Heart right ventricle (tissue), 16 donors: Measurements from ENCODE around the gene RNF111. TPM values are rescaled to one million over a fixed set of nuclear protein-coding genes. Genes with fewer than 3 reads are reported as not detected.

ENCODE experiments used
- ATAC-seq, 8 donors: fragments of 200-7000 bp; cut with Tn5 transposase; one replicate each; pipeline ENCODE4 v1.9.1; 2020; ENCODE audit warnings: mild to moderate bottlenecking in 8 of 8, moderate library complexity in 8 of 8, moderate number of reproducible peaks in 1 of 8
- DNase-seq, 2 donors: peaks; one replicate each; pipeline ENCODE4 v3.0.0-alpha.2; 2020
- H3K27ac ChIP-seq, 10 donors: fragments of 200-600 bp; sonication (generic) in 2 of 10; one replicate each; pipeline versions ENCODE4 v1.5.0 to v1.8.0; 2020 to 2022; ENCODE audit warnings: mild to moderate bottlenecking in 3 of 10
- H3K27me3 ChIP-seq, 7 donors: fragments of 200-600 bp; one replicate each; pipeline ENCODE4 v1.8.0; 2021 to 2022; ENCODE audit warnings: mild to moderate bottlenecking in 2 of 7
- H3K36me3 ChIP-seq, 9 donors: fragments of 200-600 bp; sonication (generic) in 1 of 9; one replicate each; pipeline versions ENCODE4 v1.5.0 to v1.8.0; 2020 to 2022; ENCODE audit warnings: mild to moderate bottlenecking in 2 of 9
- H3K4me1 ChIP-seq, 9 donors: fragments of 200-600 bp; sonication (generic) in 1 of 9; one replicate each; pipeline versions ENCODE4 v1.5.0 to v1.8.0; 2020 to 2022; ENCODE audit warnings: mild to moderate bottlenecking in 4 of 9
- H3K4me3 ChIP-seq, 10 donors: fragments of 200-600 bp; sonication (generic) in 2 of 10; one replicate each; pipeline versions ENCODE4 v1.5.0 to v1.8.0; 2020 to 2022; ENCODE audit warnings: mild to moderate bottlenecking in 7 of 10, moderate library complexity in 2 of 10
- H3K9me3 ChIP-seq, 11 donors: fragments of 200-600 bp in 10 of 11; sonication (generic) in 2 of 11; one replicate each; pipeline versions ENCODE4 v1.5.0 to v1.8.0; 2013 to 2022; ENCODE audit warnings: mild to moderate bottlenecking in 2 of 11, control low read depth in 1 of 11, moderate library complexity in 1 of 11
- WGBS, 2 donors: extraction: QIAGEN DNeasy Blood & Tissue Kit; methylation state at CpG; one replicate each; pipeline ENCODE4 v1.1.7; 2013; ENCODE audit warnings: inconsistent platforms in 1 of 2; 5-methylcytosine and 5-hydroxymethylcytosine counted together
- intact Hi-C, 10 donors: fragments of 100-400 bp; cut with DNase I; formaldehyde crosslinking; loops; one replicate each; pipeline versions ENCODE4 v1.11.1 to v1.14.2; 2022
- polyA plus RNA-seq, 2 donors: library from polyadenylated mRNA; stranded (reverse); fragments of 200-250 nt; gene quantifications; one replicate each; pipeline ENCODE4 v1.2.3, GENCODE V29; 2013
- total RNA-seq, 10 donors: library from RNA; stranded (reverse); fragmentation: NEBNext Ultra II Directional in 3 of 10; extraction: Animal tissue kit (Norgen Biotek cat#: 25700) in 3 of 10; gene quantifications; one replicate each; pipeline versions ENCODE4 v1.2.1 to v1.2.4, GENCODE V29; 2021 to 2023
- TF ChIP-seq, protein P1 (sequence below), 9 donors: fragments of 200-600 bp; sonication (generic) in 2 of 9; IDR thresholded peaks; one replicate each; pipeline versions ENCODE4 v1.5.0 to v1.8.0; 2021 to 2022; ENCODE audit warnings: antibody characterized with exemption in 9 of 9, mild to moderate bottlenecking in 5 of 9, moderate library complexity in 1 of 9
- donor health status: Arrhythmogenic right ventricular cardiomyopathy.
- donor health status: ischemic (EF 13 %, LVEDD 7.1; RV severe dilation, severe dysfunction).
- donor health status: healthy with polysubstance abuse.
- donor health status: DM: no; HTN: yes; CAD: no.
- donor health status: DM: no; HTN: no; CAD: no.
- donor health status: ischemic (EF 25% LVEDD 6.9; RV normal size, moderate dysfunction).
- donor health status: ischemic (EF 25% LVEDD 5.7; RV mildly dilated, moderate dysfunction).
- donor health status: healthy.
- donor health status: DM: yes; HTN: yes; CAD: no.
- donor health status: Ischemic cardiomyopathy.
- donor health status: ischemic (EF 35%, LVEDD 5.7; RV mildly dilated, moderate dysfunction).
- donor health status: nonischemic (EF 11% LVEDD 7.7; RV severe dilation, severe dysfunction).
- donor health status: DM: yes; HTN: yes; CAD: no.
- donor health status: PGD.
- donor health status: ischemic (EF 29% LVEDD 5.4; RV normal size, mild dysfunction).
- donor health status: nonischemic (EF 23%, LVEDD 6.1; RV moderate dilation, normal function).

RNF111 gene
- total and polyA plus RNA-seq, 12 donors, result 6.0 to 28.7 (median 23.5) TPM

GRCh38 chr15:59131456-59131855 is 144.0 kb downstream of the RNF111 start:
- no peak overlapping the region for H3K4me3 ChIP-seq
- DNase-seq (no peak), ATAC-seq (no peak)
- no peak overlapping the region for H3K27ac ChIP-seq
- H3K9me3 ChIP-seq, result peaks cover 0 to 34% (median 11%) of the 10 kb centered on the region in 11 donors
- TF ChIP-seq, protein P1, sequence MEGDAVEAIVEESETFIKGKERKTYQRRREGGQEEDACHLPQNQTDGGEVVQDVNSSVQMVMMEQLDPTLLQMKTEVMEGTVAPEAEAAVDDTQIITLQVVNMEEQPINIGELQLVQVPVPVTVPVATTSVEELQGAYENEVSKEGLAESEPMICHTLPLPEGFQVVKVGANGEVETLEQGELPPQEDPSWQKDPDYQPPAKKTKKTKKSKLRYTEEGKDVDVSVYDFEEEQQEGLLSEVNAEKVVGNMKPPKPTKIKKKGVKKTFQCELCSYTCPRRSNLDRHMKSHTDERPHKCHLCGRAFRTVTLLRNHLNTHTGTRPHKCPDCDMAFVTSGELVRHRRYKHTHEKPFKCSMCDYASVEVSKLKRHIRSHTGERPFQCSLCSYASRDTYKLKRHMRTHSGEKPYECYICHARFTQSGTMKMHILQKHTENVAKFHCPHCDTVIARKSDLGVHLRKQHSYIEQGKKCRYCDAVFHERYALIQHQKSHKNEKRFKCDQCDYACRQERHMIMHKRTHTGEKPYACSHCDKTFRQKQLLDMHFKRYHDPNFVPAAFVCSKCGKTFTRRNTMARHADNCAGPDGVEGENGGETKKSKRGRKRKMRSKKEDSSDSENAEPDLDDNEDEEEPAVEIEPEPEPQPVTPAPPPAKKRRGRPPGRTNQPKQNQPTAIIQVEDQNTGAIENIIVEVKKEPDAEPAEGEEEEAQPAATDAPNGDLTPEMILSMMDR (IDR thresholded peaks at IDR 0.05), result no peak
- peaks cover 0 to 7% (median 0%) of the 10 kb centered on the region in 9 donors for H3K4me1 ChIP-seq
- no peaks in the 10 kb centered on the region for H3K27me3 ChIP-seq
- 97 to 99% methylated on average over 16 of the region's 16 CpGs for WGBS, 2 donors
- peaks cover 0 to 68% (median 12%) of the 10 kb centered on the region in 9 donors for H3K36me3 ChIP-seq
- intact Hi-C loops, result loop anchor here in 1 of 10 donors (10.0 kb wide), 1 partner anchor 147 kb away; the partner anchor contains the start of gene RNF111

DNA sequence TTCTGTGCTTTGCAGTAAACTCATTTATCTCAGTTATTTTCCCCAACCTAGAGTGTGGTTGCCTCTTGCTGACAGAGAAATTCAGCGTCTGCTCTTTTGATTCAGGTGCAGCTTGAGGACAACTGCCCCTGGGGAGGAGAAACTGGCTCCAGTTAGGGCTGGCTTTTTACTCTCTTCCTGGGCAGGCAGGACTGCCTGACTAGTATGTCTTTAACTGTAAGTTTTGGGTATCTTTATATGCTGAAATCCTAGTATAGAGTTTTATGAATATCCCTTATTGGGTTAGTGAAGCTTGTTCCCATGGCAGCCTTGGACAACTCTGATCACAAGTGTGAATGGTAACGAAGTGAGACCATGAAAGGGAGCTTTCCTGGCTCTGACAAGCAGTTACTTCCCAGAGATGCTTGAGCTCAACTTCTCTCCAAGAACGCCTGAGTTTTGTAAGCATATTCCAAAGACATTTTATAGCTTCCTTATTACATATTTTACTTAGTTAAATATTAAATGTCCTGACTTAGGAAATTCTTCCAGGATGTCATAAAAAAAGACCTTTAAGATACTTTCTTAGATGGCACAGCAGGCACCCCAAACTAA is 144.6 kb downstream of the RNF111 start:
- no peak for ATAC-seq
- no peak overlapping the region for H3K27ac ChIP-seq
- H3K36me3 ChIP-seq, result peaks cover 0 to 74% (median 15%) of the 10 kb centered on the region in 9 donors
- DNase-seq, result no peak
- intact Hi-C loops, result loop anchor here in 1 of 10 donors (10.0 kb wide), 1 partner anchor 147 kb away; the partner anchor contains the start of gene RNF111
- H3K4me1 ChIP-seq, result peaks cover 0 to 6% (median 0%) of the 10 kb centered on the region in 9 donors
- peaks cover 0 to 28% (median 5%) of the 10 kb centered on the region in 11 donors for H3K9me3 ChIP-seq
- TF ChIP-seq, protein P1 (IDR thresholded peaks at IDR 0.05), result no peak
- 94 to 95% methylated on average over 3 of the region's 3 CpGs for WGBS, 2 donors
- no peaks in the 10 kb centered on the region for H3K27me3 ChIP-seq
- no peak overlapping the region for H3K4me3 ChIP-seq

- DNase-seq, result no peak
- TF ChIP-seq, protein P1 (IDR thresholded peaks at IDR 0.05), result no peak
- H3K9me3 ChIP-seq, result peaks cover 0 to 11% (median 0%) of the 10 kb centered on the region in 11 donors
- H3K4me1 ChIP-seq, result no peaks in the 10 kb centered on the region
- H3K27ac ChIP-seq, result no peak overlapping the region
- H3K4me3 ChIP-seq, result no peak overlapping the region
- WGBS, 2 donors, result 98 to 99% methylated on average over 6 of the region's 6 CpGs
- H3K36me3 ChIP-seq, result peaks cover 0 to 92% (median 15%) of the 10 kb centered on the region in 9 donors
- intact Hi-C loops, result loop anchor here in 1 of 10 donors (10.0 kb wide), 1 partner anchor 149 kb away; the partner anchor contains the start of gene RNF111
- H3K27me3 ChIP-seq, result no peaks in the 10 kb centered on the region
- no peak for ATAC-seq
Observed at GRCh38 chr15:59133929-59134427, 146.5 kb downstream of the RNF111 start.

DNA sequence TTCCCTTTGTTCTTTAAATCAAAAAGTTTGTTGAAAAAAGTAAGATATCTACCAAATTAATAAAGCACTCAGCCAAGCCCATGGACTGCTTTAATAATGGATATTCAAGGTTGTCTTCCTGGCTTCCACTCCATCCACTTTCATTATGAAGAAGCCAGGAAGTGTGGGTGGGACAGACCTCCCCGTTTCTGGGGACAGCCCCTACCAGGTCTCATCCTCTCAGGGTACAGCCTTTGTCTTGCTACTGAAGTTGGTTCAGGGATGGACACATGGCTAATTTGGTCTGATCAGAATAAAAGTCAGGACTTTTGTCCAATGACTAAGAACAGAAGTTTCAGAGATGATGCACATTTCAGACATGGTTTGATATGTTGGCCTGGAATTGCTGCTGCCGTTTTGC is 150.1 kb downstream of the RNF111 start:
- DNase-seq (no peak), ATAC-seq (peak in 1 of 8 donors; percentile 38)
- Histone ChIP-seq H3K27me3 (no peaks in the 10 kb centered on the region), H3K27ac (no peak overlapping the region), H3K4me1 (peaks cover 0 to 9% (median 6%) of the 10 kb centered on the region in 9 donors), H3K36me3 (peaks cover 0 to 87% (median 15%) of the 10 kb centered on the region in 9 donors), H3K9me3 (no peaks in the 10 kb centered on the region), H3K4me3 (no peak overlapping the region)
- intact Hi-C loops, result loop anchor here in 1 of 10 donors (10.0 kb wide), 1 partner anchor 153 kb away; the partner anchor contains the start of gene RNF111
- 51 to 69% methylated on average over 2 of the region's 2 CpGs for WGBS, 2 donors
- TF ChIP-seq, protein P1 (IDR thresholded peaks at IDR 0.05), result no peak
